ENCODE measurements around the gene ALOX12.

- no peak for TF ChIP-seq CTCF (IDR thresholded peaks at IDR 0.05)
- TF ChIP-seq POLR2A (IDR thresholded peaks at IDR 0.05) = no peak
Measured at GRCh38 chr17:7003745-7004144, 7.9 kb downstream of the ALOX12 start.
